SU-DHL-6 (cell line): ENCODE data around the gene OCLN.

ENCODE experiments used
- EZH2phosphoT487 ChIP-seq: fragments of 200-600 bp; sonication (generic), shearing (Covaris generic); conservative IDR thresholded peaks from 2 replicates; pipeline ENCODE4 v1.6.1; 2018; ENCODE audit warnings: mild to moderate bottlenecking, antibody characterized with exemption, low read length, moderate library complexity, mixed read lengths
- TF ChIP-seq, protein P1 (sequence below): fragments of 200-600 bp; sonication (generic); IDR thresholded peaks from one replicate; pipeline ENCODE4 v1.5.1; 2017; ENCODE audit warnings: antibody characterized with exemption, mild to moderate bottlenecking, low read length, moderate library complexity; ENCODE audit not compliant: insufficient read depth, poor library complexity, severe bottlenecking

DNA sequence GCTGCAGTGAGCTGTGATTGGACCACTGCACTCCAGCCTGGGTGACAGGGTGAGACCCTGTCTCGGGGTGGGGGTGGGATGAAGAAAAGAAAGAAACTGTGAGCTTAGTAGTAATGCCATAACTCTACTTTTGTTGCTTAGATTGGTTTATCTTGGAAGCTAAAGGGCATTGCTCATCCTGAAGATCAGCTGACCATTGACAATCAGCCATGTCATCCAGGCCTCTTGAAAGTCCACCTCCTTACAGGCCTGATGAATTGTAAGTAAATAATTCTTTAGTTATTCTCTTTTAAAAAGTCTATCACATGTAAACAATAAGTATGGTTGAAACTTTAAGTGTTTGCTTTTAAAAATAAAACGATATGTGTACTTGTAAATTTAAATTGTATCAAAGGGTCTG is 11.4 kb downstream of the OCLN start:
- TF ChIP-seq, protein P1, sequence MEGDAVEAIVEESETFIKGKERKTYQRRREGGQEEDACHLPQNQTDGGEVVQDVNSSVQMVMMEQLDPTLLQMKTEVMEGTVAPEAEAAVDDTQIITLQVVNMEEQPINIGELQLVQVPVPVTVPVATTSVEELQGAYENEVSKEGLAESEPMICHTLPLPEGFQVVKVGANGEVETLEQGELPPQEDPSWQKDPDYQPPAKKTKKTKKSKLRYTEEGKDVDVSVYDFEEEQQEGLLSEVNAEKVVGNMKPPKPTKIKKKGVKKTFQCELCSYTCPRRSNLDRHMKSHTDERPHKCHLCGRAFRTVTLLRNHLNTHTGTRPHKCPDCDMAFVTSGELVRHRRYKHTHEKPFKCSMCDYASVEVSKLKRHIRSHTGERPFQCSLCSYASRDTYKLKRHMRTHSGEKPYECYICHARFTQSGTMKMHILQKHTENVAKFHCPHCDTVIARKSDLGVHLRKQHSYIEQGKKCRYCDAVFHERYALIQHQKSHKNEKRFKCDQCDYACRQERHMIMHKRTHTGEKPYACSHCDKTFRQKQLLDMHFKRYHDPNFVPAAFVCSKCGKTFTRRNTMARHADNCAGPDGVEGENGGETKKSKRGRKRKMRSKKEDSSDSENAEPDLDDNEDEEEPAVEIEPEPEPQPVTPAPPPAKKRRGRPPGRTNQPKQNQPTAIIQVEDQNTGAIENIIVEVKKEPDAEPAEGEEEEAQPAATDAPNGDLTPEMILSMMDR = no peak
- TF ChIP-seq EZH2phosphoT487 = no peak
